Activated CD4-positive, alpha-beta T cell treated with anti-CD3 and anti-CD28 coated beads, Interleukin-2, amount 50 U/mL, for 1 hour (primary cell): ENCODE measurements around the gene MAFF.
"Not testable (repeated sequence)": the region's sequence is repeated elsewhere in the genome, so short reads cannot be mapped to it uniquely, and the experiment has no call there.

ENCODE experiments used
- DNase-seq: peaks from one replicate; pipeline ENCODE4 v3.0.0-alpha.2; 2020

MAFF gene

GRCh38 chr22:38177926-38178604, 23.7 kb upstream of the MAFF start:
- no peak for DNase-seq

DNA sequence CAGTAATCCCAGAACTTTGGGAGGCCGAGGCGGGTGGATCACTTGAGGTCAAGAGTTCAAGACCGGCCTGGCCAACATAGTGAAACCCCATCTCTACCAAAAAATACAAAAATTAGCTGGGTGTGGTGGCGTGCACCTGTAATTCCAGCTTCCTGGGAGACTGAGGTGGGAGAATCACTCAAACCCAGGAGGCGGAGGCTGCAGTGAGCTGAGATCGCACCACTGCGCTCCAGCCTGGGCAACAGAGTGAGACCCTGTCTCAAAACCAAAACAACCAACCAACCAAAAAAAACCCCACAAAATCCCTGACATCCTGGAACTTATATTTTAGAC, 23.2 kb upstream of the MAFF start:
- not testable (repeated sequence) for DNase-seq

DNA sequence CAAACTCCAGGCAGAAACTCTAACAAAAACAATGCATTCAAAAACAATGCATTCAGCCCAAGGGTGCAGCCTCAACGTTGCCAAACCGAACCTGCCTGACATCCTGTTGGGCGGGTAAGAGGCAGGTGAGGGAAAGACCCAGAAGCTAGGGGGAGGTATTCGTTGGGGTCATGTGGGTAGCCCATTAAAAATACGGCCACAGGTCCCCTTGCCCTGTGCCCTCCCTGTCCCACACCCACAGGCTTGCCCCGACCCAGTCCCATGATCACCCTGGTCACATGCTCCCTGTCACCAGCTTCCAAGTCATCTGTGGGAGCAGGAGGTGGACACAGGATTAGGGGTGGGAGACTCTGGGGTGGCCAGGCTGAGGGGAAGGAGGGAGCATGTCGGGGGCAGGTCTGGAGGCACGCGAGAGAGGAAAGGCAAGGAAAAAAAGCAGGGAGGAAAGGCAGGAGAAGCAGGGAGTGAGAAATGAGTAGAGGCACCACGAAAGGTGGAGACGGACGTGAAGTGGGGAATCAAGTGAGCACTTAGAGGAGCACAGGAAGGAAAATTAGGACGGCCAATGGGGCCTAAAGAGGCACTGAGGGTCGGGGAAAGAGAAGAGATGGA, 20.8 kb upstream of the MAFF start:
- DNase-seq, result peak; percentile 30

- peak; percentile 94 for DNase-seq
Observed at GRCh38 chr22:38181453-38182200, 20.2 kb upstream of the MAFF start, which contains the start of gene PLA2G6. Gene PLA2G6, minus strand, starts transcription at chr22:38181830. Its CDS starts 12,404 bp downstream, at chr22:38169426.

GRCh38 chr22:38184788-38185187, 17.0 kb upstream of the MAFF start:
- DNase-seq, result no peak

- DNase-seq, result no peak
Observed at GRCh38 chr22:38186429-38186828, 15.4 kb upstream of the MAFF start.

DNA sequence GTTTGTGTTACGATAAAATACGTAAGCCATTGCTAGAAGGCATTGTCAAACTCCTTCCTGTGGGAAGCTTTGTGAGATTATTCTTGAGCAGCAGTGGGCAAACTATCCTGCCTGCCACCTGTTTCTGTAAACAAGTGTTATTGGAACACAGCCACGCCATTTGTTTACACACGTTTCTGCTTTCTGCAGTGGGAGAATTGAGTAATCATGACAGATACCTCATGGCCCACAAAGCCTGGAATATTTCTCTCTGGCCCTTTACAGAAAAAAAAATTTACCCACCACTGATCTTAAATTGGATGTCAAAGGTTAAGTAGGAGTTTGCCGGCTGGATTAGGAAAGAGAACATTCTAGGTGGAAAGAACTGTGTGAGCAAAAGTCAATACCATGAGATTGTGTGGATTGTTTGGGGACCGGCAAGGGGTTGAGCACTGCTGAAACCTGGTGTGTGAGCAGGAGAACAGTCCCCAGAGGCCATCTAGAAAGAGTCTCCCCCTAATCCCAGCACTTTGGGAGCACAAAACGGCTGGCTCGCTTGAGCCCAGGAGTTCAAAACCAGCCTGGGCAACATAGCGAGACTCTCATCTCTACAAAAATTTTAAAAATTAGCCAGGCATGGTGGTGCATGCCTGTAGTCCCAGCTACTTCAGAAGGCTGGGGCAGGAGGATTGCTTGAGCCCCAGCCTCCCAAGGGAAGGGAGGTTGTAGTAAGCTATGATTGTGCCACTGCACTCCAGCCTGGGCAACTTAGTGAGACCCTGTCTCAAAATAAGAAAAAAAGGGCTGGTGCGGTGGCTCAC, 14.2 kb upstream of the MAFF start:
- DNase-seq, result no peak

DNA sequence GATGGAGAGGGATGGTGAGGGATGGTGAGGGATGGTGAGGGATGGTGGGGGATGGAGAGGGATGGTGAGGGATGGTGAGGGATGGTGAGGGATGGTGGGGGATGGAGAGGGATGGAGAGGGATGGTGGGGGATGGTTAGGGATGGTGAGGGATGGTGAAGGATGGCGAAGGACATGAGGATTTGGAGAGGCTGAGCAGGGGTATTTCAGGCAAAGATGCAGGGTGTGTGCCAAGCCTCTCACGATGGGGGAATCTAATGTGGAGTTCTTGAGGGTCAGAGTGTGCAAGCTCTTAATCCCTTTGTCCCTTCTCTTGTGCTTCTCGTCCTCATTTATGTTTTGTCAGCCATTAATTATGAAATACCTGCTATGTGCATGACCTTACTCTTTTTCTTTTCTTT, 12.7 kb upstream of the MAFF start:
- no peak for DNase-seq

GRCh38 chr22:38190581-38190980, 11.2 kb upstream of the MAFF start:
- no peak for DNase-seq

DNA sequence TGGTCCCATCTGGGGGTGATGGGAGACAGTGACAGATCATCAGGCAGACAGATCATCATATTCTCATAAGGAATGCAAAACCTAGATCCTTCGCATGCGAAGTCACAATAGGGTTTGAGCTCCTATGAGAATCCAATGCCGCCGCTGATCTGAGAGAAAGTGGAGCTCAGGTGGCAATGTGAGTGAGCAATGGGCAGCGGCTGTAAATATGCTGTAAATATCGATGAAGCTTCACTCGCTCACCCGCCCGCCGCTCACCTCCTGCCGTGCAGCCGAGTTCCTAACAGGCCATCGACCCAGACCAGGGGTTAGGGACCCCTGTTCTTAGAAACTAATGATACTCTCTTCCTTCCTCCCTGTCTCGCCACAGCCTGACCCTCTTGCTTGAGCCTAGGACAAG, 10.7 kb upstream of the MAFF start:
- no peak for DNase-seq

DNA sequence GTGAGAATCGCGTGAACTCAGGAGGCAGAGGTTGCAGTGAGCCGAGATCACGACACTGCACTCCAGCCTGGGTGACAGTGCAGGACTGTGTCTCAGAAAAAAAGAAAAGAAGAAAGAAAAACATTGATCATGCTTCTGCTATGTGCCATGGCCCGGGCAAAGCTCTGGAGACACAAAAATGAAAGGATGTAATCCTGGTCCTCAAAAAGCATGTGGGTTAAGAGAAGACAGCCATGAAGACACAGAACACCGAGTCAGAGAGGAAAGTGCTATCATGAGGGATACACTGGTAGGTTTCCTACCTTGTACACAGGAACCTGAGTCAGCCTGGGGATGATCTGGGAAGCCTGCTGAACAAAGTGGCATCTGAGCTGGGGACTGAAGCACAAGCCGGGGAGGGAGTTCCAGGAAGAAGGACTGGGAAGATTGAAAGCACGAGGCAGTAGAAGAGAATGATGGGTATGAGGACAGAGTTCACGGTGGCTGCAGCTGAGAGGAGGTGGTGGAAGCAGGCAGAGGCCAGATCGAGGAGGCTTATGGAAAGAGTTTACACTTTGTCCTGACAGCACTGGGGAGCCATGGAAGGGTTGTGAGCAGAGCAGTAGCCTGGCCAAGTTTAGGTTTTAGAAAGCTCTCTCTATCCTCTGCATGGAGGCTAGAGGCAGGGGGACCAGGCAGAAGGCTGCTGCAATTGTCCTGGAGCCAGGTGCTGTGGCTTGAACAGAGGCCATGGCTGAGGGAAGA, 9.9 kb upstream of the MAFF start:
- no peak for DNase-seq

DNA sequence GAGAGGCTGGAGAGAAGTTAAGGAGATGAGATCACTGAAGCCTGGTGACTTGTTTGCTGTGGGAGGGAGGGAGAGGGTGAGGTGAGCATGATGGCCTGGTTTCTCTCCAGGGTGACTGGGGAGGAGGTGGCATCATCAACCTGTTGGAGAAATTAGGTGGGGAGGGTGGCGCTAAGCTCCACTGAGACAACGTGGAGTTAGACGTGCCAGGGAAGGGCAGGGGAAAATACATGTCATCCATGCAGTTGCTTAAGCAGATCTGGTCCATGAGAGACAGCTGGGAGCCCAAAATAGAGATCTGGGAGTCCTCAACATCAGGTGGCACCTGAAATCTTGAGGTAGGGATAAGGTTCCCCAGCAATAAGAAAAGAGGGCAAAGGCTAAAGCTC, 9.3 kb upstream of the MAFF start:
- DNase-seq, result no peak

DNA sequence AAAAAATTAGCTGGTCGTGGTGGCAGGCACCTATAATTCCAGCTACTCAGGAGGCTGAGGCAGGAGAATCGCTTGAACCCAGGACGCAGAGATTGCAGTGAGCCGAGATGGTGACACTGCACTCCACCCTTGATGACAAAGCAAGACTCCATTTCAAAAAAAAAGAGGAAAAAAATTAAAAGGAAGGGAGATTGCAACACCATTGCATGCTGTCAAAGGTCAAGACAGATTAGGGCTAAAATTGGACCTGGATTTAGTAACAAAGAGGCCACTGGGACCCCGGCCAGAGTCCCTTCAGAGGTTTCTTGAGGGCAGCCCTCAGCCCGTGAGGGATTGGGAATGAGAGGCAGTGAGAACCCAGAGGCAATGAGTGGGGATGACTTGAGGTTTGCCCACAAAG, 8.2 kb upstream of the MAFF start:
- no peak for DNase-seq

- DNase-seq, result no peak
Observed at GRCh38 chr22:38196791-38197419, 4.9 kb upstream of the MAFF start.

- no peak for DNase-seq
Observed at GRCh38 chr22:38199826-38200559, 1.8 kb upstream of the MAFF start.

GRCh38 chr22:38201371-38201710, 453 bp upstream of the MAFF start:
- DNase-seq, result no peak

GRCh38 chr22:38202437-38203089, 769 bp downstream of the MAFF start:
- peak; percentile 39 for DNase-seq

- DNase-seq, result no peak
Observed at GRCh38 chr22:38203090-38203810, 1.5 kb downstream of the MAFF start.

- DNase-seq, result no peak
Observed at GRCh38 chr22:38203855-38204514, 2.2 kb downstream of the MAFF start.

- DNase-seq, result no peak
Observed at GRCh38 chr22:38204784-38205183, 3.0 kb downstream of the MAFF start.
